IMR-90 (cell line): Measurements from ENCODE around the gene AFF2. TPM values are rescaled to one million over a fixed set of nuclear protein-coding genes. Genes with fewer than 3 reads are reported as not detected.

Source experiments
- ATAC-seq: fragments of 200-7000 bp; cut with Tn5 transposase; 2 replicates; pipeline ENCODE4 v1.9.1; 2020; ENCODE audit warnings: low read depth, mild to moderate bottlenecking, moderate library complexity
- BruUV-seq: library from RNA; stranded (reverse); fragments of 400-500 nt; replicated peaks from 2 replicates; lab custom pipeline; 2021; lab: Mats Ljungman, UMichigan
- CTCF ChIA-PET: fragments of 300-600 bp; formaldehyde crosslinking; extraction: SDS; loops from one replicate; lab custom pipeline; 2021; ENCODE audit warnings: antibody characterized with exemption; lab: Yijun Ruan, JAX
- POLR2A ChIA-PET: fragments of 300-600 bp; sonication (Branson Sonifier 250); formaldehyde crosslinking; loops from one replicate; lab custom pipeline; 2022; ENCODE audit warnings: antibody characterized with exemption; ENCODE audit not compliant: unreplicated experiment; lab: Charles Lee
- DNase-seq: peaks from one replicate; pipeline ENCODE4 v3.0.0; 2013
- H2AFZ ChIP-seq: replicated peaks from 2 replicates; pipeline ENCODE3; 2013; ENCODE audit warnings: low read length, mild to moderate bottlenecking; ENCODE audit not compliant: poor library complexity
- H2AK5ac ChIP-seq: 2 replicates; pipeline ENCODE4 v1.6.1; 2013; ENCODE audit warnings: low read depth, low read length, inconsistent platforms
- H2AK9ac ChIP-seq: replicated peaks from 2 replicates; pipeline ENCODE3; 2013; ENCODE audit warnings: mild to moderate bottlenecking, low read depth, low read length, moderate library complexity; ENCODE audit not compliant: poor library complexity
- H2BK120ac ChIP-seq: 2 replicates; pipeline ENCODE4 v1.6.1; 2013; ENCODE audit warnings: low read depth, low read length, inconsistent platforms
- H2BK15ac ChIP-seq: 3 replicates; pipeline ENCODE4 v1.6.1; 2013; ENCODE audit warnings: low read depth, low read length, inconsistent platforms
- H2BK20ac ChIP-seq: 2 replicates; pipeline ENCODE4 v1.6.1; 2013; ENCODE audit warnings: low read depth, mild to moderate bottlenecking, inconsistent platforms, low read length, moderate library complexity
- H2BK5ac ChIP-seq: 2 replicates; pipeline ENCODE4 v1.6.1; 2013; ENCODE audit warnings: mild to moderate bottlenecking, low read depth, low read length, inconsistent platforms; ENCODE audit not compliant: poor library complexity, severe bottlenecking
- H3K14ac ChIP-seq: replicated peaks from 2 replicates; pipeline ENCODE4 v1.6.1; 2013; ENCODE audit warnings: low read depth, low read length, inconsistent platforms
- H3K18ac ChIP-seq: 2 replicates; pipeline ENCODE4 v1.6.1; 2013; ENCODE audit warnings: low read depth, low read length, control low read depth
- H3K23ac ChIP-seq: 2 replicates; pipeline ENCODE4 v1.6.1; 2013; ENCODE audit warnings: low read depth, low read length, inconsistent platforms
- H3K27ac ChIP-seq: 2 replicates; pipeline ENCODE4 v1.5.1; 2013; ENCODE audit warnings: mild to moderate bottlenecking, control low read depth, low read length; ENCODE audit not compliant: insufficient read depth
- H3K27me3 ChIP-seq: 2 replicates; pipeline ENCODE4 v1.6.1; 2013; ENCODE audit warnings: low read length; ENCODE audit not compliant: control insufficient read depth, insufficient read depth
- H3K36me3 ChIP-seq: 2 replicates; pipeline ENCODE4 v1.6.1; 2013; ENCODE audit warnings: low read length, mixed read lengths; ENCODE audit not compliant: control insufficient read depth, insufficient read depth
- H3K4ac ChIP-seq: 2 replicates; pipeline ENCODE4 v1.6.1; 2013; ENCODE audit warnings: low read depth, low read length, inconsistent platforms
- H3K4me1 ChIP-seq: 2 replicates; pipeline ENCODE4 v1.6.1; 2013; ENCODE audit warnings: low read length, mixed read lengths; ENCODE audit not compliant: control insufficient read depth, insufficient read depth
- H3K4me2 ChIP-seq: 2 replicates; pipeline ENCODE4 v1.6.1; 2013; ENCODE audit warnings: low read depth, mild to moderate bottlenecking, control low read depth, low read length, moderate library complexity
- H3K4me3 ChIP-seq: 2 replicates; pipeline ENCODE4 v1.5.1; 2013; ENCODE audit warnings: low read depth, mild to moderate bottlenecking, control low read depth, low read length, moderate library complexity; ENCODE audit not compliant: insufficient read depth
- H3K56ac ChIP-seq: 2 replicates; pipeline ENCODE4 v1.6.1; 2013; ENCODE audit warnings: low read length, inconsistent platforms; ENCODE audit not compliant: insufficient read depth; ENCODE audit errors: extremely low read depth
- H3K79me1 ChIP-seq, 2 experiments: 2 replicates each; pipeline ENCODE4 v1.6.1; 2013; ENCODE audit warnings: low read length in 2 of 2, inconsistent platforms in 1 of 2, low read depth in 1 of 2
- H3K9ac ChIP-seq: 2 replicates; pipeline ENCODE4 v1.6.1; 2013; ENCODE audit warnings: low read depth, low read length, control low read depth
- H3K9me1 ChIP-seq: 2 replicates; pipeline ENCODE4 v1.6.1; 2013; ENCODE audit warnings: low read length, inconsistent platforms; ENCODE audit not compliant: insufficient read depth
- H3K9me3 ChIP-seq: 2 replicates; pipeline ENCODE4 v1.6.1; 2013; ENCODE audit warnings: low read length; ENCODE audit not compliant: control insufficient read depth, insufficient read depth
- H4K20me1 ChIP-seq: 2 replicates; pipeline ENCODE4 v1.6.1; 2013; ENCODE audit warnings: low read length, inconsistent platforms; ENCODE audit not compliant: insufficient read depth
- H4K5ac ChIP-seq: 2 replicates; pipeline ENCODE4 v1.6.1; 2013; ENCODE audit warnings: mild to moderate bottlenecking, low read depth, low read length, control low read depth
- H4K8ac ChIP-seq, 2 experiments: 2 replicates each; pipeline ENCODE4 v1.6.1; 2013; ENCODE audit warnings: low read depth in 2 of 2, low read length in 2 of 2, control low read depth in 1 of 2, inconsistent platforms in 1 of 2
- H4K91ac ChIP-seq: 2 replicates; pipeline ENCODE4 v1.6.1; 2013; ENCODE audit warnings: low read depth, low read length, inconsistent platforms; ENCODE audit not compliant: insufficient read depth
- BHLHE40 ChIP-seq: fragments of 150-350 bp; IDR thresholded peaks from 2 replicates; pipeline ENCODE4 v1.6.1; 2016; ENCODE audit warnings: mild to moderate bottlenecking, low read depth, low read length
- ELK1 ChIP-seq: fragments of 150-350 bp; IDR thresholded peaks from 2 replicates; pipeline ENCODE4 v1.6.1; 2016; ENCODE audit warnings: low read depth, mild to moderate bottlenecking, low read length, moderate library complexity, borderline replicate concordance
- WGBS, 2 experiments: methylation state at CpG; one replicate each; pipeline versions ENCODE4 v1.1.5 to v1.1.7; 2013; ENCODE audit warnings: missing lambda C conversion rate in 2 of 2; ENCODE audit not compliant: insufficient read length in 1 of 2; ENCODE audit errors: extremely low coverage in 2 of 2; 5-methylcytosine and 5-hydroxymethylcytosine counted together
- dilution Hi-C: fragments of 300-500 bp; cut with HindIII; formaldehyde crosslinking; loops from one replicate; pipeline ENCODE4 v1.14.3; 2018; ENCODE audit warnings: low sequenced_read_pairs; ENCODE audit not compliant: unreplicated experiment
- in situ Hi-C: fragments of 300-500 bp; cut with MboI; formaldehyde crosslinking; loops from 3 replicates; pipeline ENCODE4 v1.14.3; 2019; ENCODE audit warnings: low sequenced_read_pairs, inconsistent platforms, mixed read lengths
- intact Hi-C: fragments of 100-400 bp; cut with micrococcal nuclease; formaldehyde crosslinking; loops from 2 replicates; pipeline ENCODE4 v1.10.0; 2022
- polyA plus RNA-seq, 3 experiments: library from polyadenylated mRNA; depleted of rRNA; stranded (reverse); fragments of >200 nt; gene quantifications; 2 replicates each; pipeline ENCODE4 v1.2.3, GENCODE V29; 2012; ENCODE audit warnings: low replicate concordance in 1 of 3
- total RNA-seq: library from RNA; depleted of rRNA; stranded (reverse); fragments of >200 nt; gene quantifications from 2 replicates; pipeline ENCODE4 v1.2.3, GENCODE V29; 2012

Gene AFF2
- total and polyA plus RNA-seq, 2 of the 4 experiments (the other 2 are of a cell fraction), result 0.15 to 0.72 TPM

- H3K4me3 ChIP-seq, result no peak overlapping the region
- H2AK9ac ChIP-seq, result no peak overlapping the region
- H3K14ac ChIP-seq, result no peak overlapping the region
- no peak overlapping the region for H2BK20ac ChIP-seq
- H3K56ac ChIP-seq, result no peak overlapping the region
- no peak overlapping the region for H3K4me2 ChIP-seq
- no peaks in the 10 kb centered on the region for H3K4me1 ChIP-seq
- dilution Hi-C loops (no loop called here), intact Hi-C loops (no loop called here), in situ Hi-C loops (no loop called here)
- no peak overlapping the region for H3K27ac ChIP-seq
- no peaks in the 10 kb centered on the region for H4K20me1 ChIP-seq
- H4K5ac ChIP-seq, result no peak overlapping the region
- no peak overlapping the region for H4K91ac ChIP-seq
- H3K9me1 ChIP-seq, result no peaks in the 10 kb centered on the region
- H2BK5ac ChIP-seq, result no peak overlapping the region
- H2AK5ac ChIP-seq, result no peak overlapping the region
- no peak overlapping the region for H3K4ac ChIP-seq
- H3K79me1 ChIP-seq, result no peaks in the 10 kb centered on the region
- H4K8ac ChIP-seq, result no peak overlapping the region
- H3K9me3 ChIP-seq, result no peaks in the 10 kb centered on the region
- no peaks in the 10 kb centered on the region for H3K27me3 ChIP-seq
- TF ChIP-seq ELK1 (no peak), BHLHE40 (no peak)
- H2BK120ac ChIP-seq, result no peak overlapping the region
- ATAC-seq (no peak), DNase-seq (no peak)
- ChIA-PET POLR2A (no interaction called here), CTCF (no interaction called here)
- no CpG with 5 or more reads among the region's 1 CpG for WGBS, 2 experiments
- H3K18ac ChIP-seq, result no peak overlapping the region
- no peak overlapping the region for H2AFZ ChIP-seq
- H3K9ac ChIP-seq, result no peak overlapping the region
- no peaks in the 10 kb centered on the region for H3K36me3 ChIP-seq
- H2BK15ac ChIP-seq, result no peak overlapping the region
- H3K23ac ChIP-seq, result no peak overlapping the region
- BruUV-seq, result no TSS peak
Measured at GRCh38 chrX:148580016-148580415, 79.6 kb downstream of the AFF2 start.
